ENCODE results near the gene CHURC1.

CHURC1 gene

DNA sequence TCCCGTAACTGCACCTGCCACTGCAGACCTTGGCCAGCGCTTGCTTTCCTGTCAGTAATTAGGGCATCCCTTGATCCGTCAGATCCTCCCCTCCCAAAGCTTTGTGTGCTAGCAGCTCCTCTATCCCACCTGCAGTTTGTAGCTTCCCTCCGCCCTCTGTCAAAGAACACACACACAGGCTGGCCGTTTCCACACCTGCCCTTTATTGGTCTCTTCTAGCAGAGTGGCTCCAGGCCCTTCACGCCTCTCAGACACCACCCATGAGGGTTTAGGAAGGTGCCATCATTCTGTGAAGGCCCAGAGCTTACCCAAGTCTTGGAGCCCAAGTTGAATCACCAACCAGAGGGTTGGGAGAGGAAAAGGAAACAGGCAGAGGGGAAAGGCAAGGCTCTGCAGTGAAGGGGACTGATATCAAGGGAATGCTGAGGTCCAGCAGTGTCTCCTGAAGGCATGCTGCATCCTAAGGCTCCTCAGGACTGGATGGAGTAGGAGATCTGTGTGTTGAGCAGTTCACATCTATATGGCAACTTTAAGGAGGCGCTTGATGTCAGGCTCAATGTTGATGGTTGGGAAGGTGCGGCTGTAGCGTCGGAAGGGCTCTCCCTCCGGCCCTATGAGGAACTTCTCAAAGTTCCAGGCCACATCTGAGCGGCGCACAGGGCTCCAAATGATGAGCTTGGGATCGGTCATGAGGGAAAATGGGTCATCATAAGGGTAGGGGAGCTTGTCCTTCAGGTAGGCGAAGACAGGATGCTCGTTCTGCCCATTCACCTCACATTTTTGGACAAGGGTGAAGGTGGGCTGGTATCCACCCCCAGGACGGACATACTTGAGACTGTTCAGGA lies 24.9 kb downstream of the CHURC1 start:
- DNase-seq (ENCODE audit: low read depth): no peak

DNA sequence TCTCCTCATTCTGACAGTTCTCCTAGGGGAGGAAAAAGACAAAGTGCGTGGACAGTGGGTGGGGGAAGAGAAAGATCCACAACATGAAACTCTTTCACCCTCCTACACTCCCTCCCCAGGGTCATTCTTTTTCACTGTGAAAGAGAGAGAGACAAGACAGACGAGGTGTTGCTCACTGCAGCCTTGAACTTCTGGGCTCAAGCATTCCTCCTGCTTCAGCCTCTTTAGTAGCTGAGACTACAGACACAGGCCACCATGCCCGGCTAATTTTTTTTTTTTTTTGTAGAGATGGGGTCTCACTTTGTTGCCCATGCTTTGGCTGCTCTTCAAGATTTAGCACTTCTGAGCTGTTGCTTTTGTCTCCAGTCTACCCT lies 25.5 kb downstream of the CHURC1 start:
- no peak for DNase-seq (ENCODE audit: low read depth)

DNA sequence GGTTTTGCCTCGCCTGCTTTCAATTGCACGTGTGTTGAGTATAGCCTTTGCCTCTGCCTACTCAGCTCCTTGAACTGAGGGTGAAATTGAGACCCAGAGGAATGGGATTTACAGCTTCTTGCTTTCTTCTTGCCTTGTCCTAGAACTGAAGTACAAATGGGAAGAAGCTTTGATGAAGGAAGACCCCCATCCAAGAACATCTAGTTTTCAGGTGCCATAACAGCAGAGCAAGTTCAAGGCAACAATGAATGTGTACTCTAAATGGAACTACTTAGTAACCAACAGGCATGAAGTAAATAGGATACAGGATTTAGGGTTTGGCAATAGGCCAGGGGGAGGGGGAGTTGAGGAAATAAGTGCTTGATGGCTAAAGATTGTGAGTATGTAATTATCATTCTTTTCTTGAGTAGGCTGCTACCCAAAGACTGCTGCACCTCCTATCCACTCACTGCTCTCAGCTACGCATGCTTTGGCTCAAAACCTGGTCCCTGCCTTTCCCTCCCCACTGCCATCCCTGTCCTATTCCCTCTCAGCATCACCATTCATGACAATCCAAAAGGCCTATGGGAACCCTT lies 26.2 kb downstream of the CHURC1 start:
- no peak for DNase-seq (ENCODE audit: low read depth)

DNA sequence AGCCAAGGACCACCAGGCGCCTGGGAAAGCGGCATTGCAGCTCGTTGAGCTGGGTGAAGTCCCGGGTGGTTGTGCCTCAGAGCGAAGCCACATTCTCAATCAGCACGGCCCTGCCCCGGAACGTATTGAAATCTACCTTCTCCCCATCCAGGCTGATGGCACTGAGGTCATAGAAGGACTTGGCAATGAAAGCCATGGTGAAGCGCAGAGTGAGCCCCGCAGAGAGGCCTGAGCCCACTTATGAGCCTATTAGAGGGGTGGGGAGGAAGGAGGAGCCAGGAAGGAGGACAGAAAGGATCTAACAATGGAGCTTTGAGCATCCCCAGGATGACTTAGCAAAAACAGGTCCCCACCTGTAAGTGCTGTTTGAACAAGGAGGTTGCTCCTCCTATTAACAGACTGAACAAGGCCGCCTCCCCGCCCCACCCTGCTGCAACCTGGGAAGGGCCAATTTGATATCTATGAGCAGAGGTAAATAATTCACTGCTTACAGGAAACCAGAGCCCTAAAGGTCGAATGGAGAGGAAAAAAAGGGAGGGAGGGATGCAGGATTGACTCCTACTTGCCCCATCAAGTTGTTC lies 28.4 kb downstream of the CHURC1 start, which contains the start of gene GPX2:
Gene GPX2, minus strand, starts transcription at position 215 of the 581 bp plus-strand sequence. Its CDS starts 19 bp downstream, at position 196.
- no peak for DNase-seq (ENCODE audit: low read depth)

DNA sequence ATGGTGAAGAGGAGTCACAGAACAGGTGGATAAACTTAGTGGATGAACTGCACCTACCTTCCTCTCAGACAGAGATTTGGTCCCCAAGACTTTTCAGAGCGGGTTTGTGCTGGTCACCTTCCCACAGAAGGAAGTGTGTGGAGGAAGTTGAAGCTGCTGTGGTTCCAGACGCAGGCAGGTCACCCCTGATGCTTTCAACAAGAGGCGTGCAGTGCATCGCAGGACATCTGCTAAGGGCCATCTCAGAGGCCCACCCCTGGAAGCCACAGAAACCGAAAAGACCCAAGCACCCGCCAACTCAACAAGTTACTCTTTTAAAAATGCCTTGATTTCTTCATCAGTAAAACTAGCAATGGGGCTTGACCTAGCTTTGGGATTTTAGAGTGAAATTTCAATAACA lies 29.3 kb downstream of the CHURC1 start:
- no peak for DNase-seq (ENCODE audit: low read depth)

DNA sequence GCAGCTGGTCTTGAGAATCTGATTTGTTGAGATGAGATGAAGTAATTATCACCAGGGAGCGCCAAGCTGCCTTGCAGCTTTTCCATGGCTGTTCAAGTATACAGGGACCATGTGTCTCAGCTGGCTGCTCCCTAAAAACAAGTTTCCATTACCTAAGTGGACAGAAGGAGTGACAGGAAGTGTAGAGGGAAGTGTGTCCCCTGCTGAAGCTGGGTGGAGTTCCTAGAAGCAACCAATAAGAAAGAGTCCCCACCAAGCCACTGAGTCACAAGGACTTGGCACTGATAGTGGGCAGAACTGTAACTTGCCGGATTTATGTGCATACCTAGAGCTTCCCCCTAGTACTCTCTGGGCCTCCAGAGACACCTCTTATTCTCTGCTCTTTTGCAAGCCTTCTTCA lies 29.8 kb downstream of the CHURC1 start:
- DNase-seq (ENCODE audit: low read depth): no peak

DNA sequence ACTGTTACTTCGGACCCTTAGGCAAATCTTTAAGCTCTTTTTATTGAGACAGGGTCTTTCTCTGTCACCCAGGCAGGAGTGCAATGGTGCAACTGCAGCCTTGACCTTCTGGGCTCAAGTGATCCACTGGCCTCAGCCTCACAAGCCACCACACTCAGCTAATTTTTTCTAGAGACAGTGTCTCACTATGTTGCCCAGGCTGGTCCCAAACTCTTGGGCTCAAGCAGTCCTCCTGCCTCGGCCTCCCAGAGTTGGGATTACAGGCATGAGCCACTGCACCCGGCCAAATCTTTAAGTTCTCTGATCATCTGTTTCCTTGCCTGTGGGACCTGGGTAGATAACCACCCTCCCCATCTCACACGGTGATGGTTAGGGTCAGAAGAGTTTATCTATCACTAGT lies 30.6 kb downstream of the CHURC1 start:
- DNase-seq (ENCODE audit: low read depth): no peak

DNA sequence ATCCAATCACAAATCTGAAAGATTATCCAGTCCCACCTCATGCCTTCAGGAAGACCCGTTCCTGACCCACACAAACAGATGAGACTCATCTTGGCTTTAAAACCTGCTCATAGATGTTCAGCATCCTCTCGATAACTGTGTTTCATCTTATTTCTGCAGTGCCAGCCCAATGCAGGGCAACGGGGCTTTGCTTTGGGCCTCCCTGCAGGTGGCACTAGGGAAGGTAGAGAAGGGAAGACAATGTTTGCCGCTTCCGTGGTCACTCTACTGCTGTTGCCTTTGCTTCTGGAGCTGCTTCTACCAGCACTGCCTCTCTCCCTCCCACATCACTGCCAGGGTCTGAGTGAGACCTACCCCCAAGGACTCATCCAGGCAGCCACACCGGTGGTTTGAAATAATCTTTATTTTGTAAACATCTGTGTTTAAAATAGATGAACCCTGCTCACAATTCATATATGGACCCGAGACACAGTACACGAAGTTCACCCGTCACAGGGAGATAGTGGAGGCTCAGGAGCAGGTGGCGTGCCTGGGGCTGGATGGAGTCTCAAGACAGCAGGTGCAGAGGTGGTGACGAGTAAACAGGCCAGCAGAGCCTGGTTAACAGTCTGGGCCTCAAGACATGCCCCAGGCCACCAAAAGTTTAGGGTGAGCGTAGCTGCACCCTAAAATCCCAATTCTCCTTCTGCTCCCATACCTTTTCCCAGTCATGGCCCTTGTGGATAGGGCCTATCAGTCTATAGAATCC lies 31.4 kb downstream of the CHURC1 start:
- DNase-seq (ENCODE audit: low read depth): no peak

DNA sequence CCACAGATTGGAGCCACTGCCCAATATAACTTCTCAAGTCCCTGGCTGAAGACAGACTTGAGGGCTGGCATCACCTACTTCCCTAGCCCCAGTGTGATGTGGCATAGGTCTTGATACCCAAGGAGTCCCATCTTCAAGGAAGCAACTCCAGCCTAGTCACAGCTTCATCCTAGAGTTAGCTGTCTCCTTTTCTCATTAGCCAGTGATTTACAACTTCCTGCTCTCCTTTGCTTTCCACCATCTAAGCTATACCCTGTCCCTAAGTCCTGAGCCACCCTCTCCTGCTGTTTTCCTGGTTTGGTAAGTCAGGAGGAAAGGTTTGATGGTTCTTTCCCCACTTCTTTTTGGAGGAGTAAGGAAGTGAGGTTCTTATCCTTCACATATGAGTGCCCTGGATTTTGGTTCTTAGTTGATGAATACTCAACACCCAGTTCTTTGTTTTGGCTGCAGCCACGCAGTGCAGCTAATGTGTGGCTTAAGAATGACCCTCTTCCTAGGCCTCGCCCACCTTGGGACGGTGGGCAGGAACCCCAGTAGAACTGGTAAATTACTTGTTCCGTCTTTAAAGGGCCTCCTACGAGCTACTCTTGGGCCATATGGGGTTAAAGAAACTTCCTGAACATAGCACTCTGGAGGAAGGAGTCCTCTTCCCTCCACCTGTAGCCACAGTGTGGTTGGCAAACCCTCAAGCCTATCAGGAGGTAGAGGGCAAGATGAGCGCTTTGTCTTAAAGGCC lies 32.2 kb downstream of the CHURC1 start:
- DNase-seq (ENCODE audit: low read depth): no peak

DNA sequence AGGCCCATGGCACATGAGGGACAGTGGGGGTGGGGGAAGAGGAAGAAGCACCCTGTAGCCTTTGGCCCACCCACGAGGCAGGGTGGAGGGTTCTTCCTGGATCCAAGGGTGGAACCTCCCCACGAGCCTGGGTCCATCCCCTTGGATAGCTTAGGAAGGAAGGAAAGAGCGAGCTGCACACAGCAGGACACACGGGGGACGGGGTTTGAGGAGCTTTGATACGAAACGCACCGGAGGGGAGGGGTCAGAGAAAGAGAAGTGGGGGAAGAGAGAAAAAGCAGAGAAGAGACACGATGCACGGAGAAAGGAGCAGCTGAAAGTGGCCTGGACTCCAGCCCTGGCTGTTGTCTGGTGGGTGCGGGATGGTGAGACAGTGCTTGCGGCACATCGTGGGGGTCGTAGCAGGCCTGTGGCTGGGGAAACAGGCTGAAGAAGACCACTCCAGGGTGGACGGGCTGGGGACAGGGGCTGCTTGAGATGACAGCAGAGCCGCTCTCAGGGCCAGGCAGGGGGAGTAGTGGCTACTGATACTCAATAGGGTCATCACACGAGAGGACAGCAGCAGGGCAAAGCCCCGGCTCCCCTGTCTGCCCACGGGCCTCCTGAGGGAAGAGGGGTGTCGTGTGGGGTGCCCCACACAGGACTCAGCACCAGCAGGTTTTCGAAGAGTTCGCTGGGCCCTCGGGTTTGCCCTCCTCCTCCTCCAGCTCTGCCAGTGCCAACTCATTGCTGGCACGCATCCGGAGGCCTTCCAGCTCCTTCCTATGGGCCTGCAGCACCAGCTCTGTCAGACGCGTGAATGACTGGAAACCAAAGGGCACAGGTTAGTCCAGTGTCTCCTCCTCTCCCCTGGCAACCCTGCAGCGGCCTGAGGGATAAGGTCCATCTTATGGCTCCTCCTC lies 33.7 kb downstream of the CHURC1 start:
- DNase-seq (ENCODE audit: low read depth): no peak

DNA sequence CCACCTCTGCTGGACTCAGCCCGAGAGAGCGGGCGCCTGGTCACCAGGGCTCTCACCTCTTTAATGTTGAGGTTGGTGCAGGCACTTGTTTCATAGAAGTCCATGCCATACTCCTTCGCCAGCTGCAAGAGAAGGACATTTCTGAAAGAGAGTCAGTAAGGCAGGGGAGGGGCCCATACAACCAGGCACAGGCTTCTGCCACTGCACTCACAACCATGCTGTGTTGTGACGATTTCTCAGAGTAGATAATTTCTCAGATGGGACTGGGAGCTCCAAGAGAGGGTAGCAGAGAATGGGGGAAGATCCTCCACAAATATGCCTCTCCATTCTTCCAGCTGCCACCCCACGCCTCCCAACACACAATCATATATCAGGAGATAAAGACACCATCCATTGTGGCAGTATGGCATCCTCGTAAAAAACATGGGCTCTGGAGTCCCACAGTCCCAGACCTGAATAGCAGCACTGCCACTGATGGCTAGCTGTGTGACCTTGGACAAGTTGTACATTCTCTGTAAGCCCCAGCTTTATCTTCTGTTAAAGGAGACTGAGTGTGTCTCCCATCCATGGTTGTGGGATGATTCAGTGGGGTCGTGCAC lies 34.5 kb downstream of the CHURC1 start:
- no peak for DNase-seq (ENCODE audit: low read depth)

DNA sequence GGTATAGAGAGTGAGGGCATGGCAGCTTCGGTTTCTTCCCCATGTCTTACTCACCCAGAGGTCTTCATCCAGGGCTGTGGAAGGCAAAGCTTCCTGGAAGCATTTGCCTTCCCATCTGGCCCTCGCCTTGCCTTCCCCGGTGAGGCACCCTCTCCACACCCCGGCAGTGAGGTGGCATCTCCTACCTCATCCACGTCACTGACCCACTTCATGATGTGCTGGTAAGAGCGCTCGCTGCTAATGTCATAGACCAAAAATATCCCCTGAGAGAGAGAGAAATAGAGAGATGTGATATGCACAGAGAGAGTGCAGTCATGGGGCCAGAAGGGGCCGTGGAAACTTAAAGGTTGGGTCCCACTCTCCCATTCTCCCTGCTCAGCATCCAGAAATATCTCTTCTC lies 36.6 kb downstream of the CHURC1 start:
- no peak for DNase-seq (ENCODE audit: low read depth)

DNA sequence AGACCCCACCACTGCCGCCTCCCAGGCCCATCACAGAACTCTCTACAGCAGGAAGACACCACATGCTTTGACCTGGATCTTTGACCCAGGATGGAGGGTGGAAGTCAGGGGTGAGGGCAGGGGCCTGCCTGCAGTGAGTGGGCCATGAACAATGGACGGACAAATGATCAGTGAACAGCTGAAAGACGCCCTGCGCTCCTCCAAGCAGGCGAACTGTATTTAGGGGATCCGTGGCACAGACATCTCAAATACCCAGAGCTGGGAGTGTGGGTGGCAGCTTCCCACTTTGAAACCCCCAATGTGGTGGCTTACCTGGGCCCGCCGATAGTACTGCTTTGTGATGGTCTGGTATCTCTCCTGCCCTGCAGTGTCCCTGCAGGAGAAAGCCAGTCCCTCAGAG lies 37.0 kb downstream of the CHURC1 start:
- no peak for DNase-seq (ENCODE audit: low read depth)

DNA sequence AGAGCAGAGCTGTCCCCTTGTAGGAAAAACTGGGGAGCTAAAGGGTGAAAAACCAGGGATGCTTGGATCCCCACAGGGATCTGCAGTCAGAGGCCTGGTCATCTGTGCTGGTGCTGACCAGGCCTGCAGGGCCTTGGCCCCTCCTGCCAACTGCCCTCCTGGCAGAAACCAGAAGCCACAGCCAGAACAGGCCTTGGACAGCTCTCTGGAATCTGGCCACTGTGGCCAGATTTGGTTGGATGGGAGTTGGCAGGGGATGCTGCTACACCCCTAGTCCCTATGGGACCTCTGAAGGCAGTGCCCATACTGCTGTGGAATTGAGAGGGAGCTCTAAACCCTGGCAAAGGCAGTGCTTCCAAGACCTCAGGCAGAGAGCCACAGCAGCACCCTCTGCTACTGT lies 37.5 kb downstream of the CHURC1 start:
- DNase-seq (ENCODE audit: low read depth): no peak

DNA sequence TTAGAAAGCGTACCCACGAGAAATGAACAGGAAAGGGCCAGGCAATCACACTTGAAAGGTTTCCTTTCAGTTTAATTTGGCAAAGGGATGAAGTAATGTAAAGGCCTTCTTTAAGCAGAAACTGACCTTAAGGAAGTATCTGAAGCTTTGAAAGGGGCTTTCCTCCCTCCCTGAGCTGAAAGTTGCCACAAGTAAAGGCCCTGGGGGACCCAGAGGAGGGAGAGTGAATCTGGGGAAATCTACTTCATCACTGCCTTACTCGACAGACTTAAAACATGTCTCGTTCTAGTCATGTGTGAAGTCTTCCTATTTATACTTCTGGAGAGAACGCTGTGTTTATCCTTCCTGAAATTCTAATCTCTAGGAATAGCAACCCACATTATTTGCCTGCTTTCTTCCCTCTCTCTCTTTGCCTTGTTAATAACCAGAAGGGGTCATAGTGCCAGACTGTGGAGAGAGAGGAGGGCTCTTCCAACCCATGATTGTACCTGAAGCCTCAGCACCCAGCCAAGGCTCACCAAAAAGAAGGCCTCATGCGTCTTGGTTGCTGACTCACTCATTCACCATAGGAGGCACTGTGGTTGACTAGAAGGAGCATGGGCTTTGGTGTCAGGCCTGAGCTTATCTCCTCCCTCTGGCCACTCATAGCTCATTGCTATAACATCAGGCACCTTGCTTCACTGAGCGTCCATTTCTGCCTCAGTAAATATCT lies 38.5 kb downstream of the CHURC1 start:
- no peak for DNase-seq (ENCODE audit: low read depth)

DNA sequence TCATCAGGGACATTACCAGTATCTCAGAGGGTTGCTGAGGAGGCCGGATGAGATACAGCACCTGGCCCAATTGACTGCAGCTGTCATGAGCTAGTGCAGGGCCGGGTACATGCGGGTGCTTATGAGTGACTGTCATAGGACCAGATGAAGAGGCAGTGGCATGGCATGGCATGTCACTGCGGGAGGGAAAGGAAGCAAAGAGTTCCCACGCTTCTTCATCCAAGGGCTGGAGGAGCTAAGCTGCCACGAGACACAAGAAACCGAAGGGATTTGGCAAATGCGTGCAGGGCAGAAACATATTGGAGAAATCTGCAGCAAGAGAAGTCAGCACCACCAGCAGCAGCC lies 39.0 kb downstream of the CHURC1 start:
- no peak for DNase-seq (ENCODE audit: low read depth)

DNA sequence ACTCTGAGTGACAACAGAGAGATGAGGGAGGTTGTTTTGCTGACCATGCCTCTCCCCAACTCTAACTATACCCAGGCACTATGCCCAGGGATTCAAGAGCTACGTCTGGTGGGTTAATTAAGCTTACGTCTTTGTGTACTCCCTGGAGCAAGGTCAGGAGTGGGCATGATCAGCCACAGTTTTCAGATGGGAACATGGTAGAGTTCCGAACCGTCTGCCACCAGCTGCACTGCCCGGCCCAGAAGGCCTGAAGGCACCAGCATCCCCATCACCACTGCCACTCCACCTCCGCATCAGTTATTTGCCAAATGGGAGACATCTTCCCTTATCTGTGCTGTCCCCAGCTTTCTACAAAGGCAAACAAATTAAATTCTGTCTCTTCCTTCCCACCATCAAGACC lies 39.4 kb downstream of the CHURC1 start:
- DNase-seq (ENCODE audit: low read depth): no peak

DNA sequence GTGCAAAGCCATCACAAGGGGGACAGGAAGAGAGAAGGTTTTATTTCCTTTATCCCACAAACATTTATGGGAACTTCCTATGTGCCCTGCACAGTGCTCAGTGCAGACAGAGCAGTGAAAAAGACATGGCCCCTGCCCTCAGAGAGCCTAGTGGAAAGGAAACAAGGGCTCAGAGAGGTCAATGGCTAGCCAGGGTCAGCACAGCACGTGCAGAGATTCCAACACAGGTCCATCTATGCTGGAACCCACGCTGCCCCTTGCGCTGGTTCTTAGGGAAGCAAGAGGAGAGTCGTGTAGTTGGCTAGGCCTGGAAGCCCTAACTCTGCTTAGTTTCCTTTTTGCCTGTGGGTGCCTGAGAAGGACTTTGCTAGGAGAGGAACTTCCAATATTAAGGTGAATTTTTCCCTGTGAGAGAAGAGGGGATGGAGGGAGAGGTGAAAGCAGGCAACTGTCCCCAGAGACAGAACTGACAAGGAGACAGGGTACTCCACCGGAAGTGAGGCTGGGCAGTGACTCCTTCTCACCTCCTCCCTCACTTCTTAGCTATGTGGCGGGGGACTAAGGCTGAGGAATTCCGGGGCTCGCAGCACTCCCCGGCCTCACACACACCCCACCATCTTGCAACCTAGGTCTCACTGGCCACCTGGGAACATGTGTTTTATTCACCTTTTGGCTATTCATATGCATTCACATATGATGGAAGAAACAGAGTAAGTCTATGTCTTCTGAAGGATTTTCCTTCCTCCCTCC lies 40.4 kb downstream of the CHURC1 start:
- no peak for DNase-seq (ENCODE audit: low read depth)

DNA sequence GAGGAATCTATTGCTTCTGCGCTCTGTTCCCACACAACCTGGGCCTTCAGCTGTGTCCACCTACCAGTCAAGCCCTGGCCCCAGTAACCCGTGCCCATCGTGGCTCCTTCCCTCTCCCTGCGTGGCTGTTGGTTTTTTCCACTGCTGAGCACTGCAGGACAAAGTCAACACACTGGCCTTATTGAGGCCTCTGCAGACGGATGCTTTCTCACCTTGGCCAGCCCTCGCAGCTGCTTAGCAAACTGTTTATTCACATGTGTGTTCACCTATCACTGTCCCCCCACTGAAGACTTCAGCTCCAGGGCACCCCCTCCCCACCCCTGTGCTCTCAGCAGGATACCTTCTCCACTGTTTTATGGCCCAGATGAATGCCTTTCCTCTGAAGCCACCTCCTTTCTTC lies 41.0 kb downstream of the CHURC1 start:
- no peak for DNase-seq (ENCODE audit: low read depth)

Measured in stromal cell of bone marrow (primary cell).